ENCODE results near the gene SEC22A. TPM values are rescaled to one million over a fixed set of nuclear protein-coding genes. Genes with fewer than 3 reads are reported as not detected.

SEC22A gene
- total RNA-seq, 1 donor from 2014 or later: 9.5 TPM

DNA sequence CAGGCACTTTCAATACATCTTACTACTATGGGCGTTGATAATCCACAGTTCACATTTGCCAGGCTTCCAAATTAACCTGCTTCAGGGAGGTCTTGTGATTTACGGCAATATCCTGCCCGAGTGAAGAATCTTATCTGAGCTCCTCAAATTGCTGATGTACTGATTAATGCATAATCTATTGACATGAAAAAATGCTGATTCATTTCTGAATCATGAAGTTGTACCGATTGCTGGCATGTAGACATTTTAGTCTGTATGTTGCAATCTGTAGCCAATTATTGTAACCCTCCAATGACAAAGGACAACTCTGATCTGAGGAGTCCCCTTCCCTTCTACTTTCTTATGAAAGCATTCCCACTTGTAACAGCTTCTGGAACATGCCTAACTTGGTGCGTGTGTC lies 97.2 kb downstream of the SEC22A start:
- Histone ChIP-seq H3K36me3 (peaks cover 77% of the 10 kb centered on the region), H3K27me3 (ENCODE audit: low read depth) (no peaks in the 10 kb centered on the region)

DNA sequence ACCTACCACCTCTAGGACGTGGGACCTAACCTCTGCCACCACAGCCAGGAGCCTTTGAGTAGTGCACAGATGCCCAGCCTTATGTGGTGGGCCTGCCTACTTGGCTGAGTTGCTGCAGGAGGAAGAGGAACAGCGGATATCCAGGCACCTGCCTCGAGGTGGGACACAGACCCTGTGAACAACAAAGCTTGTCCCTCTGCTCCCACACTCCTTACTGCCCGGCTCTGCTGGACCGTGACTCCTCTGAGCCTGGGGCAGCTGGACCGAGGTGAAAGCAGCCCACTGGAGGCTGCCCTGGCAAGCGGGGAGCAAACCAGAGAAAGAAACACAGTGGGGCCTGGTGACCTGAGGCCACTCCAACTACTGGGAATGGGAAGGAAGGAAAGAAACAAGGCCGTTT lies 97.8 kb downstream of the SEC22A start:
- intact Hi-C loops (cut with micrococcal nuclease): no loop called here
- H3K27me3 ChIP-seq (ENCODE audit: low read depth): no peaks in the 10 kb centered on the region
- no peak overlapping the region for H3K4me3 ChIP-seq
- peaks cover 77% of the 10 kb centered on the region for H3K36me3 ChIP-seq
- peaks cover 36% of the 10 kb centered on the region for H3K4me1 ChIP-seq
- H3K9me3 ChIP-seq (replicated peaks): no peaks in the 10 kb centered on the region
- TF ChIP-seq, protein P1, sequence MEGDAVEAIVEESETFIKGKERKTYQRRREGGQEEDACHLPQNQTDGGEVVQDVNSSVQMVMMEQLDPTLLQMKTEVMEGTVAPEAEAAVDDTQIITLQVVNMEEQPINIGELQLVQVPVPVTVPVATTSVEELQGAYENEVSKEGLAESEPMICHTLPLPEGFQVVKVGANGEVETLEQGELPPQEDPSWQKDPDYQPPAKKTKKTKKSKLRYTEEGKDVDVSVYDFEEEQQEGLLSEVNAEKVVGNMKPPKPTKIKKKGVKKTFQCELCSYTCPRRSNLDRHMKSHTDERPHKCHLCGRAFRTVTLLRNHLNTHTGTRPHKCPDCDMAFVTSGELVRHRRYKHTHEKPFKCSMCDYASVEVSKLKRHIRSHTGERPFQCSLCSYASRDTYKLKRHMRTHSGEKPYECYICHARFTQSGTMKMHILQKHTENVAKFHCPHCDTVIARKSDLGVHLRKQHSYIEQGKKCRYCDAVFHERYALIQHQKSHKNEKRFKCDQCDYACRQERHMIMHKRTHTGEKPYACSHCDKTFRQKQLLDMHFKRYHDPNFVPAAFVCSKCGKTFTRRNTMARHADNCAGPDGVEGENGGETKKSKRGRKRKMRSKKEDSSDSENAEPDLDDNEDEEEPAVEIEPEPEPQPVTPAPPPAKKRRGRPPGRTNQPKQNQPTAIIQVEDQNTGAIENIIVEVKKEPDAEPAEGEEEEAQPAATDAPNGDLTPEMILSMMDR (IDR thresholded peaks at IDR 0.05; ENCODE audit: borderline replicate concordance): no peak
- no peak for DNase-seq
- H3K27ac ChIP-seq (replicated peaks): no peak overlapping the region

More for the DNA sequence above, 97.2 kb downstream of the SEC22A start:
- Histone ChIP-seq H3K4me1 (peaks cover 29% of the 10 kb centered on the region), H3K9me3 (replicated peaks) (no peaks in the 10 kb centered on the region), H3K4me3 (no peak overlapping the region), H3K27ac (replicated peaks) (no peak overlapping the region)
- TF ChIP-seq, protein P1 (IDR thresholded peaks at IDR 0.05; ENCODE audit: borderline replicate concordance): no peak
- DNase-seq: no peak
- intact Hi-C loops (cut with micrococcal nuclease): no loop called here

DNA sequence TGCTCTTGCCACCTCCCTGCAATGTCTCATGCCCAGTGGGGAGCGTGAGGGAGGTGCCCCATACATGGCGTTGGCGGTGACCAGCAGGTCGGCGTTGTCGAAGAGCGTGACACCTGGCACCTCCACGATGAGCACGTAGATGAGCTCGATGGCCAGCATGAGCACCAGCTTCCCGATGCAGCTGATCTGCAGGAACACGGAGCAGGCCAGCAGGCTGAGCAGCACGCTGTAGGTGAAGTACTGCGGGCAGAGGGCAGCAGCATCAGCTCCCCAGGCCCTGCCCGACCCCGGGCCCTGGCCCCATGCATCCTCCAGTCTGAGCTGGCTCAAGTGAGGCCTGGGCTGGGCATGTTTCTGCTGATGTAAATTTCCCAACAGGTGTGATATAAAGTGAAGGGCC lies 98.3 kb downstream of the SEC22A start:
- H3K9me3 ChIP-seq (replicated peaks): no peaks in the 10 kb centered on the region
- intact Hi-C loops (cut with micrococcal nuclease): no loop called here
- TF ChIP-seq, protein P1 (IDR thresholded peaks at IDR 0.05; ENCODE audit: borderline replicate concordance): no peak
- H3K4me3 ChIP-seq: no peak overlapping the region
- DNase-seq: no peak
- peaks cover 81% of the 10 kb centered on the region for H3K36me3 ChIP-seq
- no peaks in the 10 kb centered on the region for H3K27me3 ChIP-seq (ENCODE audit: low read depth)
- no peak overlapping the region for H3K27ac ChIP-seq (replicated peaks)
- peaks cover 41% of the 10 kb centered on the region for H3K4me1 ChIP-seq

DNA sequence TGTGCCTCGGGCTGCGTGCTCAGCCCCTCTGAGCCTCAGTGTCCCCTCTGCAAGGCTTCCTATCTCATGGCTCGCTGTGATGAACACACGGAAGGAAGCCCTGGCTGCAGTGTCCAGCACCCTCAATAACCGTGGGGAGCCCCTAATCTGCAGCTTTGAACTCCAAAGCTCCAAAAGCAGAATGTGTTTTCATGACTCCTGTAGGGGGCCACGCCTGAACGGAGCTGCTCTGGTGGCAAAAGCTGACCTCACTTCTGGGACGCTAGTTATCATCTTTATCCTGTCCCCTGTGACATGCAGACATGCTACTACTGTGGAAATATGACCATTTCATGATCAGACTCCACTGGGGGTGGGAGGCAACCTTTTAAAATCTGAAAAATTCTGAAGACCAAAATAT lies 98.8 kb downstream of the SEC22A start:
- H3K36me3 ChIP-seq: peaks cover 86% of the 10 kb centered on the region
- no peak for DNase-seq

DNA sequence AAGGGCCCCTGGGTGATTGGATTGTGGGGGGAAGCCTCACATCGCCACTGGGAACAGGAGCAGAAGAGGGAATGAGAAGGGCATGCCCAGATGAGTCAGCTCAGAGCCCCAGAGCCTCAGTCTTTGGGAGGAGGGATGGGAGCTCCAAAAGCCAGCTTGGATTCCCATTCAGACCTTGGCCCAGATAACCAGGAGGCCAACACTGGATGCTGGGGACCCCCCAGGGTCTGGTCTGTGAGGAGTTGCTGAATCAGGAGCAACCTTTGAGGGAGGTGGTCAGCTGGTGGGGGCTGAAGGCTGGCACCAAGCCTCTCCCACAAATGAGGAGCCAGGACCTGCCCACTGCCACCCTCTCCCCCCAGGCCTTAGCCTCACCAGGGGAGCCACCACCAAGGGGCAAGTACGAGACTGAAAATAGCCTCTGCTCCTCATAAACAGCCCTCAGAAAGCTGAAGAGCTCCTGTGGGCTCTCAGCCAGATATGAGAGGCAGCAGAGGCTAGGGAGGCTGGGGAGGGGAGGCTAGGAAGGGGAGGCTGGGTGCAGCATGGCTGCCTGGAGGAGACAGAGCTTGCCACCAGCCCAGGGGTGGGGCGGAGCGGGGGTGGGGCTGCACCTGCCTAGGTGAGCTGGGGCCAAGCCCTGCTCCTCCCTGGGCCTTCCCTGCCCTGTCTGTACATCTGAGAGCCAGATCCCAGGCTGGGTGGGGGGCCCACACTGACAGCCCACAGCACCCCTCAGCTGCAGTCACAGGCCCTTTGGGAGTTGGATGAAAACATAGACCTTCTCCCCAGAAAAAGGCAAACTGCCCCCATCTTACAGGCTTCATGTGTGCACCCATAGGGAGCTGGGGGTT lies 99.8 kb downstream of the SEC22A start:
- TF ChIP-seq, protein P1 (IDR thresholded peaks at IDR 0.05; ENCODE audit: borderline replicate concordance): no peak
- DNase-seq: no peak
- Histone ChIP-seq H3K4me3 (no peak overlapping the region), H3K4me1 (peaks cover 53% of the 10 kb centered on the region), H3K36me3 (peaks cover 88% of the 10 kb centered on the region), H3K27me3 (ENCODE audit: low read depth) (no peaks in the 10 kb centered on the region), H3K9me3 (replicated peaks) (no peaks in the 10 kb centered on the region), H3K27ac (replicated peaks) (peak overlapping the region; percentile 45)
- intact Hi-C loops (cut with micrococcal nuclease): no loop called here

More for the DNA sequence above, 98.8 kb downstream of the SEC22A start:
- Histone ChIP-seq H3K4me3 (no peak overlapping the region), H3K9me3 (replicated peaks) (no peaks in the 10 kb centered on the region), H3K27ac (replicated peaks) (no peak overlapping the region), H3K4me1 (peaks cover 46% of the 10 kb centered on the region), H3K27me3 (ENCODE audit: low read depth) (no peaks in the 10 kb centered on the region)
- TF ChIP-seq, protein P1 (IDR thresholded peaks at IDR 0.05; ENCODE audit: borderline replicate concordance): no peak
- intact Hi-C loops (cut with micrococcal nuclease): no loop called here

Data from left ventricle myocardium inferior (tissue), 1 donor.